ENCODE data around the gene DR1. TPM values are rescaled to one million over a fixed set of nuclear protein-coding genes. Genes with fewer than 3 reads are reported as not detected.

The DR1 gene
- total RNA-seq, 8 experiments from 2014 or later, result 43.4 to 121 (median 61.1) TPM

Other genes with a start within 250 kb of the DR1 start
- 10 to 100 TPM; 25.4 to 65.2 (median 49.7) TPM for gene TMED5, start 165.5 kb upstream of the DR1 start, total RNA-seq
- 10 to 100 TPM in 5 of 8 experiments, 1 to 10 TPM in 3; 5.3 to 49.0 (median 14.5) TPM for gene CCDC18, start 165.2 kb upstream of the DR1 start, total RNA-seq
- gene FNBP1L, start 102.2 kb downstream of the DR1 start, total RNA-seq, result 100 to 1,000 TPM in 4 of 8 experiments, 10 to 100 TPM in 3, 1 to 10 TPM in 1; 4.8 to 189 (median 125) TPM